K562 (cell line): ENCODE data around the gene MTMR10. TPM values are rescaled to one million over a fixed set of nuclear protein-coding genes. Genes with fewer than 3 reads are reported as not detected.
A peak's percentile ranks its signal among the peaks of the same experiment; 100 is the strongest.

Experiments
- ATAC-seq: fragments of 200-7000 bp; cut with Tn5 transposase; 3 replicates; pipeline ENCODE4 v1.9.1; 2020; ENCODE audit warnings: moderate library complexity
- BruUV-seq: library from RNA; stranded (reverse); fragments of 400-500 nt; replicated peaks from 2 replicates; lab custom pipeline; 2021; lab: Mats Ljungman, UMichigan
- CTCF ChIA-PET: fragments of 300-600 bp; formaldehyde crosslinking; extraction: SDS; loops from one replicate; lab custom pipeline; 2021; ENCODE audit warnings: low intra/inter-chr PET ratio; lab: Yijun Ruan, JAX
- POLR2A ChIA-PET: fragments of 300-600, 350-650 bp; sonication (Branson Sonifier 250); formaldehyde crosslinking; extraction: SDS; loops from one replicate; lab custom pipeline; 2021; ENCODE audit warnings: antibody characterized with exemption, inconsistent platforms; lab: Yijun Ruan, JAX
- DNase-seq, 4 experiments: peaks; one replicate each; pipeline versions ENCODE4 v3.0.0 to v3.0.0-alpha.2; 2011 to 2018; ENCODE audit warnings: low spot score in 3 of 4, mixed read lengths in 3 of 4; ENCODE audit errors: extremely low read depth in 1 of 4
- FAIRE-seq: peaks from 2 replicates; lab custom pipeline; 2011; peaks lifted over from hg19 to GRCh38; lab: Jason Lieb, UNC
- H2AFZ ChIP-seq: 2 replicates; pipeline ENCODE4 v1.6.0; 2011; ENCODE audit warnings: low read depth, low read length, control low read depth, inconsistent platforms
- H3K27ac ChIP-seq: fragments of 200-600 bp; 3 replicates; pipeline ENCODE4 v1.8.0; 2011; ENCODE audit warnings: low read depth, mild to moderate bottlenecking, control low read depth, inconsistent platforms, low read length, moderate library complexity, mixed read lengths; ENCODE audit errors: extremely low read depth
- H3K27me3 ChIP-seq, 2 experiments: fragments of 300-600 bp in 1 of 2; 2 replicates in 1 of 2; 3 replicates in 1 of 2; pipeline versions ENCODE4 v1.6.0 to v1.8.0; 2011; ENCODE audit warnings: inconsistent platforms in 2 of 2, low read length in 2 of 2, mild to moderate bottlenecking in 1 of 2, mixed read lengths in 1 of 2, moderate library complexity in 1 of 2; ENCODE audit not compliant: control insufficient read depth in 2 of 2, insufficient read depth in 2 of 2
- H3K36me3 ChIP-seq: fragments of 300-600 bp; 3 replicates; pipeline ENCODE4 v1.8.0; 2011; ENCODE audit warnings: mild to moderate bottlenecking, low read length, inconsistent platforms; ENCODE audit not compliant: control insufficient read depth, insufficient read depth
- H3K4me1 ChIP-seq, 2 experiments: fragments of 200-600 bp in 1 of 2; replicated peaks in 1 of 2; 2 replicates in 1 of 2; 3 replicates in 1 of 2; pipeline versions ENCODE4 v1.5.1 to v1.8.0; 2011; ENCODE audit warnings: inconsistent platforms in 2 of 2, low read length in 2 of 2, mild to moderate bottlenecking in 1 of 2, mixed read lengths in 1 of 2, moderate library complexity in 1 of 2; ENCODE audit not compliant: control insufficient read depth in 2 of 2, insufficient read depth in 2 of 2
- H3K4me2 ChIP-seq: 2 replicates; pipeline ENCODE4 v1.6.1; 2011; ENCODE audit warnings: low read length, control low read depth, inconsistent platforms, mixed read lengths; ENCODE audit not compliant: insufficient read depth
- H3K4me3 ChIP-seq: fragments of 200-600 bp; sonication (generic), shearing (Covaris generic); 2 replicates; pipeline ENCODE4 v1.5.1; 2016; ENCODE audit warnings: control low read depth, inconsistent platforms
- H3K79me2 ChIP-seq: fragments of 200-600 bp; 3 replicates; pipeline ENCODE4 v1.8.0; 2011; ENCODE audit warnings: low read length, inconsistent platforms; ENCODE audit not compliant: control insufficient read depth, insufficient read depth
- H3K9ac ChIP-seq, 2 experiments: 2 replicates each; pipeline versions ENCODE4 v1.6.0 to v1.6.1; 2011; ENCODE audit warnings: low read depth in 2 of 2, low read length in 2 of 2, control low read depth in 1 of 2, inconsistent platforms in 1 of 2, mild to moderate bottlenecking in 1 of 2, mixed read lengths in 1 of 2; ENCODE audit not compliant: insufficient read depth in 1 of 2
- H3K9me1 ChIP-seq: one replicate; pipeline ENCODE4 v1.6.0; 2011; ENCODE audit warnings: inconsistent platforms, mild to moderate bottlenecking, low read length, moderate library complexity; ENCODE audit not compliant: control insufficient read depth, insufficient read depth
- H3K9me3 ChIP-seq: replicated peaks from 2 replicates; pipeline ENCODE4 v1.5.1; 2011; ENCODE audit warnings: low read depth, low read length, inconsistent platforms; ENCODE audit not compliant: control insufficient read depth, insufficient read depth
- H4K20me1 ChIP-seq: replicated peaks from 2 replicates; pipeline ENCODE4 v1.6.1; 2011; ENCODE audit warnings: low read length, inconsistent platforms, mixed read lengths; ENCODE audit not compliant: control insufficient read depth, insufficient read depth
- C11orf30 ChIP-seq: fragments of 450-650 bp; IDR thresholded peaks from 2 replicates; pipeline ENCODE4 v1.6.1; 2016; ENCODE audit warnings: low read depth, mild to moderate bottlenecking
- CHCHD3 ChIP-seq: fragments of 250-450 bp; sonication (Bioruptor Pico); IDR thresholded peaks from 2 replicates; pipeline ENCODE4 v2.1.2; 2022; ENCODE audit warnings: mild to moderate bottlenecking
- FOXJ3 ChIP-seq: sonication (generic); formaldehyde crosslinking; IDR thresholded peaks from 2 replicates; pipeline ENCODE4 v1.4.0; 2020; ENCODE audit warnings: mild to moderate bottlenecking, missing genetic modification reagents
- GABPA ChIP-seq: fragments of 200-800 bp; sonication (Bioruptor generic); conservative IDR thresholded peaks from 2 replicates; pipeline ENCODE4 v1.6.1; 2016; ENCODE audit warnings: low read depth, missing genetic modification characterization, missing compliant biosample characterization
- HEY1 ChIP-seq: fragments of 250-450 bp; sonication (Bioruptor Pico); IDR thresholded peaks from 2 replicates; pipeline ENCODE4 v1.5.0; 2020; ENCODE audit warnings: mild to moderate bottlenecking, moderate library complexity, borderline replicate concordance
- PATZ1 ChIP-seq: fragments of 250-450 bp; sonication (Bioruptor Pico); IDR thresholded peaks from 2 replicates; pipeline ENCODE4 v1.5.0; 2020; ENCODE audit warnings: mild to moderate bottlenecking, borderline replicate concordance
- SMARCB1 ChIP-seq: IDR thresholded peaks from 2 replicates; pipeline ENCODE4 v1.6.1; 2011; ENCODE audit warnings: improper control_type of control experiment, low read depth; ENCODE audit not compliant: insufficient read length
- SMARCE1 ChIP-seq: fragments of 450-650 bp; IDR thresholded peaks from 2 replicates; pipeline ENCODE4 v1.7.1; 2016; ENCODE audit warnings: mild to moderate bottlenecking
- TAF7 ChIP-seq: fragments of 450-650 bp; IDR thresholded peaks from 2 replicates; pipeline ENCODE4 v1.6.1; 2016; ENCODE audit warnings: missing genetic modification characterization, missing compliant biosample characterization
- TCFL5 ChIP-seq: fragments of 250-450 bp; sonication (Bioruptor Pico); conservative IDR thresholded peaks from 2 replicates; pipeline ENCODE4 v1.6.1; 2021; ENCODE audit warnings: mild to moderate bottlenecking, moderate library complexity, matching md5 sums
- THAP7 ChIP-seq: fragments of 250-450 bp; sonication (Bioruptor Pico); IDR thresholded peaks from 2 replicates; pipeline ENCODE4 v1.5.0; 2021
- ZNF184 ChIP-seq: sonication (generic); formaldehyde crosslinking; IDR thresholded peaks from 2 replicates; pipeline ENCODE4 v1.5.0; 2020; ENCODE audit warnings: missing genetic modification reagents
- ZNF24 ChIP-seq: fragments of 450-650 bp; IDR thresholded peaks from 2 replicates; pipeline ENCODE4 v1.6.1; 2016
- ZNF699 ChIP-seq: fragments of 250-450 bp; sonication (Bioruptor Pico); IDR thresholded peaks from 2 replicates; pipeline ENCODE4 v1.8.0; 2021; ENCODE audit warnings: mild to moderate bottlenecking, moderate library complexity; ENCODE audit not compliant: insufficient replicate concordance
- WGBS: fragments of 100-300 bp; shearing (Covaris generic); methylation state at CpG from one replicate; pipeline ENCODE4 v1.1.6; 2016; ENCODE audit warnings: low coverage, mixed read lengths; ENCODE audit not compliant: insufficient coverage; ENCODE audit errors: missing lambda C conversion rate; 5-methylcytosine and 5-hydroxymethylcytosine counted together
- in situ Hi-C: fragments of 300-500 bp; cut with MboI; formaldehyde crosslinking; loops from 4 replicates; pipeline ENCODE4 v1.15.0; 2018; ENCODE audit warnings: inconsistent platforms, mixed read lengths
- intact Hi-C: fragments of 100-400 bp; cut with micrococcal nuclease; formaldehyde crosslinking; loops from 2 replicates; pipeline ENCODE4 v1.14.2; 2022
- polyA plus RNA-seq, 8 experiments: library from polyadenylated mRNA; depleted of rRNA in 4 of 8; stranded (reverse) in 5 of 8; unstranded in 3 of 8; fragments of >200 nt; fragmentation: Nextera tagmentation in 2 of 8; fragmentation: Illumina TruSeq in 1 of 8; extraction: Ambion mirVana in 2 of 8; extraction: Trizol in 1 of 8; gene quantifications; 2 replicates each; pipeline versions ENCODE4 v1.2.1 to v1.2.3, GENCODE V29; 2011 to 2014; ENCODE audit warnings: inconsistent platforms in 1 of 8, missing spikeins in 1 of 8
- total RNA-seq, 7 experiments: library from RNA; depleted of rRNA in 6 of 7; stranded (reverse); fragments of >200 nt in 6 of 7; fragmentation: Illumina TruSeq in 2 of 7; extraction: Trizol in 2 of 7; gene quantifications; 2 replicates each; pipeline versions ENCODE4 v1.2.1 to v1.2.3, GENCODE V29; 2011 to 2021; ENCODE audit warnings: low replicate concordance in 1 of 7

MTMR10 gene
- total and polyA plus RNA-seq, 9 of the 15 experiments (the other 6 are each of a cell fraction or from before 2014, with no cell fraction given): 1.6 to 6.8 (median 4.8) TPM

- FAIRE-seq: no peak
- POLR2A ChIA-PET: no interaction called here
These were observed 49.9 kb downstream of the MTMR10 start for GRCh38 chr15:30941520-30941919.

More at GRCh38 chr15:30941520-30941919, 49.9 kb downstream of the MTMR10 start:
- Histone ChIP-seq H3K9ac (no peak overlapping the region), H3K9me3 (no peaks in the 10 kb centered on the region), H3K27me3 (no peaks in the 10 kb centered on the region), H3K79me2 (no peaks in the 10 kb centered on the region)
- CTCF ChIA-PET: no interaction called here
- no peak for TF ChIP-seq HEY1
- TF ChIP-seq C11orf30: no peak
- TF ChIP-seq THAP7: no peak
- no peak for TF ChIP-seq SMARCB1
- TF ChIP-seq TCFL5 (CRISPR knock-in tag): no peak
- TF ChIP-seq ZNF24: no peak
- no peak for TF ChIP-seq PATZ1 (CRISPR knock-in tag)
- TF ChIP-seq FOXJ3: no peak
- no peak for TF ChIP-seq TAF7 (tag)
- TF ChIP-seq GABPA: no peak
- TF ChIP-seq ZNF184 (CRISPR knock-in tag): no peak
- no peak for TF ChIP-seq ZNF699 (CRISPR knock-in tag)
- TF ChIP-seq SMARCE1: no peak
- no peak for TF ChIP-seq CHCHD3 (CRISPR knock-in tag)
- TF ChIP-seq, all 486 proteins: peak for 0
- in situ Hi-C loops (no loop called here), intact Hi-C loops (no loop called here)
- no TSS peak for BruUV-seq
- no peak overlapping the region for H3K27ac ChIP-seq
- H3K4me2 ChIP-seq: no peak overlapping the region
- no peak for DNase-seq
- H3K4me1 ChIP-seq: no peaks in the 10 kb centered on the region
- H3K4me3 ChIP-seq: no peak overlapping the region
- peaks cover 2% of the 10 kb centered on the region for H3K9me1 ChIP-seq
- H4K20me1 ChIP-seq: no peaks in the 10 kb centered on the region
- ATAC-seq: 0 out of 3 replicates have a peak, but pooled peaks have one; percentile 34
- 98% methylated on average over 9 of the region's 15 CpGs for WGBS
- peaks cover 81% of the 10 kb centered on the region for H3K36me3 ChIP-seq
- no peak overlapping the region for H2AFZ ChIP-seq
